ENCODE data around the gene SLIRP.

DNA sequence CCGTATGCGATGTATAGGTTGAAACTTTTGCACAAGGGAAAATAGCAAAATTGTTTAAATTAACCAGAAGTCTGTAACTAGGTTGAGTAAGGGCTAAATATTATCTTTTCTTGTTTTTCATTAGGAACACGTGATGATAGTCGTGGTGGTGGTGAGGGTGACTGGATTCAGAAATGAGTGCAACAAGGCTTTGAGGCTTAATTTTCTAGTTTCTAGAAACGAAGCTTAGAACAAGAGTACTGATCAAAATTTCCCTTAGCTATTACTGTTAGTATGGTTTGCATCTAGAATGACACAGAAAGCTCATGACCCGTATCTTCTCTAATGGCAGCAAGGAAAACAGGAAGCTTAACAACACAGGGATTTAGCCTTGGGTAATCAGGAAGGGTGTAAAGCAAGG is 7.0 kb downstream of the SLIRP start:
- TF ChIP-seq, protein P1, sequence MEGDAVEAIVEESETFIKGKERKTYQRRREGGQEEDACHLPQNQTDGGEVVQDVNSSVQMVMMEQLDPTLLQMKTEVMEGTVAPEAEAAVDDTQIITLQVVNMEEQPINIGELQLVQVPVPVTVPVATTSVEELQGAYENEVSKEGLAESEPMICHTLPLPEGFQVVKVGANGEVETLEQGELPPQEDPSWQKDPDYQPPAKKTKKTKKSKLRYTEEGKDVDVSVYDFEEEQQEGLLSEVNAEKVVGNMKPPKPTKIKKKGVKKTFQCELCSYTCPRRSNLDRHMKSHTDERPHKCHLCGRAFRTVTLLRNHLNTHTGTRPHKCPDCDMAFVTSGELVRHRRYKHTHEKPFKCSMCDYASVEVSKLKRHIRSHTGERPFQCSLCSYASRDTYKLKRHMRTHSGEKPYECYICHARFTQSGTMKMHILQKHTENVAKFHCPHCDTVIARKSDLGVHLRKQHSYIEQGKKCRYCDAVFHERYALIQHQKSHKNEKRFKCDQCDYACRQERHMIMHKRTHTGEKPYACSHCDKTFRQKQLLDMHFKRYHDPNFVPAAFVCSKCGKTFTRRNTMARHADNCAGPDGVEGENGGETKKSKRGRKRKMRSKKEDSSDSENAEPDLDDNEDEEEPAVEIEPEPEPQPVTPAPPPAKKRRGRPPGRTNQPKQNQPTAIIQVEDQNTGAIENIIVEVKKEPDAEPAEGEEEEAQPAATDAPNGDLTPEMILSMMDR (IDR thresholded peaks at IDR 0.05) = no peak
- TF ChIP-seq POLR2A (IDR thresholded peaks at IDR 0.05) = no peak

All from adrenal gland (tissue), 5 donors.